ENCODE measurements around the gene PIP4K2B.
"Not testable (repeated sequence)": the region's sequence is repeated elsewhere in the genome, so short reads cannot be mapped to it uniquely, and the experiment has no call there.

PIP4K2B gene

GRCh38 chr17:38728290-38728831 is 71.0 kb downstream of the PIP4K2B start:
- no peak for DNase-seq

GRCh38 chr17:38727736-38728135 is 71.6 kb downstream of the PIP4K2B start:
- DNase-seq: no peak

DNA sequence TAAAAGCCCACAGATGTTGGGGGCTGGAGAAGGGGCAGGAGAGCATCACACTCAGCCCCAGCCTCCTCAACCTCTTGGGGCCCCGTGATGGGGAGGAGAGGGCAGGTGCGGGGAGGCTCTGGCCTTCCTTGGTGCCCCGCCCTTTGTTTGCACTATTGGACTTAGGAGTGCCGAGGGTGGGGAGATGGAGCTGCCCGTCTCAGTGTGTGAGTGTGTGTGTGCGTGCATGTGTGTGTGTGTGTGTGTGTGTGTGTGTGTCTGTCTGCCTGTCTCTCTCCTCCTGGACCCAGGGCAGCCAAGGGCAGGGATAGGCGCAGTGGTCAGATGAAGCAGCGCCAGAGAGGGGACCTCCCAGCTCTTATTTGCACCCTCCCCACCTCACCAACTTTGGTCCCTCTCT is 73.2 kb downstream of the PIP4K2B start:
- DNase-seq: not testable (repeated sequence)

DNA sequence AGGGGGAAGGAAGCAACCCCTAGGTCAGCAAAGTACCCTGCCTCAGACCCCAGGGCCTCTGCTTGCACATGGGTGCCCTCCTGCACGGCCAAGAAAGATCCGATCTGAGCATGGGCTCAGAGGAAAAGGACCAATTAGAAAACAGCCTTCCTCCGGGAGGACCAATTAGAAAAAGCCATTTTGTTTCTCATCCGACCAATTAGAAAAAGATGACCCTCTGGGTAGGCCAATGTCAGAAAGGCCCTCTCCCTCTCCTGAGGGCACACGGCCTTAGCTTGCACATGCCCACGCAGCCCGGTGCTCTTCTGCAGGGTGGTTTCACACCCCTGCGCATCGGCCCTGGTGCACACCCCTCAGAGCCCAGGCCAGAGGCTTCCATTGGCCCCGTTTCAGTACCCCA is 74.3 kb downstream of the PIP4K2B start:
- no peak for DNase-seq

- DNase-seq: no peak
Observed at GRCh38 chr17:38724337-38724988, 74.9 kb downstream of the PIP4K2B start.

DNA sequence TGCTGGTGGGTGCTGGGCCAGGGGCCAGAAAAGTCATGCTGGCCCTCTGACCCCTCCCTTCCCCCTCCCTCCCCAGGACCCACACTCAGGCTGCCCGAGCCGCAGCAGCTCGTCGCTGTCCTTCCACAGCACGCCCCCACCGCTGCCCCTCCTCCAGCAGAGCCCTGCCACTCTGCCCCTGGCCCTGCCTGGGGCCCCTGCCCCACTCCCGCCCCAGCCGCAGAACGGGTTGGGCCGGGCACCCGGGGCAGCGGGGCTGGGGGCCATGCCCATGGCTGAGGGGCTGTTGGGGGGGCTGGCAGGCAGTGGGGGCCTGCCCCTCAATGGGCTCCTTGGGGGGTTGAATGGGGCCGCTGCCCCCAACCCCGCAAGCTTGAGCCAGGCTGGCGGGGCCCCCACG is 77.6 kb downstream of the PIP4K2B start:
- no peak for DNase-seq

DNA sequence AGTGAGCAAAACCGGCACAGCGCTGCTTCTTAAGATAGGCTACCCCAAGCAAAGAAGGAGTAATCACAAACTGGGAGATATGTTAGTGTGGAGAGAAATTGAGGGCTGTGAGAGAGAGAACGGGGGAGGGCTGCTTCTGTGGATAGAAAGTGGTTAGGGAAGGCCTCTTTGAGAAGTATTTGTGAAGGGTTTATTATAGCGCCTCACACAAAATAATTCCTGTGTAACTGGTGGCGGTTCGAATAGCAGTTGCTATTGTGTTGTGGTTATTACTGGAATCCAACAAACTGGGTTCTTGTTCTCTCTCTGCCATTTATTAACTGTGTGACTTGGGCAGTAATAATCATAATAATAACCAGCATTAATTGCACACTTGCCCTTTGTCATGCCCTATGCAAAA is 78.4 kb downstream of the PIP4K2B start:
- DNase-seq: no peak

GRCh38 chr17:38719943-38720641 is 79.3 kb downstream of the PIP4K2B start:
- no peak for DNase-seq

DNA sequence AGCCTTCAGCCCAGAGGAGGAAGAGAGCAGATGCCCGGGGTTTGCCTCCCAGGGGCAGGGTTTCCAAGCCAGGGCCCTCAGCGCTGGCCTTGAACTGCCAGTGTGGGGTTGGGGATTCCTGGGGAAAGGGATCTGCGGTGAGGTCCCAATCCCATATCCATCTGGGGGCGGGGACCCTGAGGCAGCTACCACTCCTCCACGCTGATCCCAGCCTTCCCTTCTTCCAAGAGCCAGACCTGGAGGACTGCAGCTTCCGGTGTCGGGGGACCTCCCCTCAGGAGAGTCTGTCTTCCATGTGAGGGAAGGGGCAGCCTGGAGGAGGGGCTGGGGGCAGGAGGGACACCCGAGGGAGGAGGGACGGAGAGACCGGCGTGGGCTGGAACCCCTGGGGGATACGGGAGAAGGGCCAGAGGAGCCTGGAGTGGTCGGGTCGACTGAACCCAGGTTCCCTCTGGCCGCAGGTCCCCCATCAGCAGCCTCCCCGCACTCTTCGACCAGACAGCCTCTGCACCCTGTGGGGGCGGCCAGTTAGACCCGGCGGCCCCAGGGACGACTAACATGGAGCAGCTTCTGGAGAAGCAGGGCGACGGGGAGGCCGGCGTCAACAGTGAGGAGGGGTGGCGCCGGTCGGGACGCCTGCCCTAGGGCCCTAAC is 79.9 kb downstream of the PIP4K2B start:
- DNase-seq: no peak

DNA sequence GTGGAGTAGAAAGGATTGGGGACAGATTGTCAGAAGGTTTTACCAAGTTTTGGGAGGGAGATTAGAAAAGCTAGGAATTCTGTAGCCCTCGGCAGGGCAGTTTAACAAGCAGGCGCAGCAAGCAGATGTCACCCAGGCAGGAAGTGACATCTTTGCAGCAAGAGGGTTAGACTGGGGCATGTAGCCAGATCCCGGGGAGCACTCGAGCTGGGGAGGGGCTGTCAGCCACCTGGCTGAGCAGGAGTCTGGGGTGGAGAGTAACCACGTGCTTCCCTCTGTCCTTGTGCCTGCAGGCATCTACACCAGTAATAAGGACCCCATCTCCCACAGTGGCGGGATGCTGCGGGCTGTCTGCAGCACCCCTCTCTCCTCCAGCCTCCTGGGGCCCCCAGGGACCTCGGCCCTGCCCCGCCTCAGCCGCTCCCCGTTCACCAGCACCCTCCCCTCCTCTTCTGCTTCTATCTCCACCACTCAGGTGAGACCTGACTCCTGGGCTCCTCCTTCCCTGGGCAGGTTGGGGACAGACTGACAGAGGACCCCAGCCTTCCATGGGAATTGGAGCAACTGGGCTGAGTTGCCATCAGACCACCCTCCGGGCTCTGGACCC is 82.1 kb downstream of the PIP4K2B start:
- no peak for DNase-seq

- no peak for DNase-seq
Observed at GRCh38 chr17:38716368-38717005, 82.9 kb downstream of the PIP4K2B start.
